GM19023 (cell line): Measurements from ENCODE around the gene OTUB2.

Experiments
- ATAC-seq: cut with Tn5 transposase; IDR thresholded peaks from one replicate; pipeline ENCODE4 v1.9.1; 2021; ENCODE audit warnings: mild to moderate bottlenecking, moderate library complexity; ENCODE audit not compliant: unreplicated experiment

OTUB2 gene

GRCh38 chr14:94038921-94039629, 12.9 kb downstream of the OTUB2 start:
- ATAC-seq, result no peak

- ATAC-seq, result no peak
Observed at GRCh38 chr14:94040247-94040646, 14.1 kb downstream of the OTUB2 start.

GRCh38 chr14:94040796-94041195, 14.7 kb downstream of the OTUB2 start:
- ATAC-seq, result no peak

- no peak for ATAC-seq
Observed at GRCh38 chr14:94041551-94042346, 15.6 kb downstream of the OTUB2 start.

- ATAC-seq, result no peak
Observed at GRCh38 chr14:94042433-94043091, 16.4 kb downstream of the OTUB2 start.

GRCh38 chr14:94043111-94043755, 17.1 kb downstream of the OTUB2 start:
- ATAC-seq, result no peak

- no peak for ATAC-seq
Observed at GRCh38 chr14:94043756-94044475, 17.8 kb downstream of the OTUB2 start.

- no peak for ATAC-seq
Observed at GRCh38 chr14:94044476-94045091, 18.4 kb downstream of the OTUB2 start.

- no peak for ATAC-seq
Observed at GRCh38 chr14:94045101-94045500, 19.0 kb downstream of the OTUB2 start.

GRCh38 chr14:94045563-94046345, 19.6 kb downstream of the OTUB2 start:
- no peak for ATAC-seq

- ATAC-seq, result no peak
Observed at GRCh38 chr14:94046696-94047250, 20.6 kb downstream of the OTUB2 start.

- no peak for ATAC-seq
Observed at GRCh38 chr14:94047581-94047980, 21.4 kb downstream of the OTUB2 start.

- ATAC-seq, result no peak
Observed at GRCh38 chr14:94048691-94049624, 22.8 kb downstream of the OTUB2 start.

- ATAC-seq, result no peak
Observed at GRCh38 chr14:94049625-94050023, 23.5 kb downstream of the OTUB2 start.

GRCh38 chr14:94050231-94050880, 24.2 kb downstream of the OTUB2 start:
- ATAC-seq, result no peak

- no peak for ATAC-seq
Observed at GRCh38 chr14:94051115-94051514, 25.0 kb downstream of the OTUB2 start.

GRCh38 chr14:94051779-94052178, 25.6 kb downstream of the OTUB2 start:
- ATAC-seq, result no peak

GRCh38 chr14:94052199-94052598, 26.1 kb downstream of the OTUB2 start:
- ATAC-seq, result no peak
